Keratinocyte (primary cell): ENCODE results near the gene SRD5A2.

Source experiments
- EZH2 ChIP-seq: IDR thresholded peaks from one replicate; pipeline ENCODE4 v1.6.1; 2012; ENCODE audit warnings: inconsistent platforms, mild to moderate bottlenecking, low read length, moderate library complexity
- TF ChIP-seq, protein P1 (sequence below), 3 experiments: IDR thresholded peaks in 1 of 3; conservative IDR thresholded peaks in 1 of 3; optimal IDR thresholded peaks in 1 of 3; 2 replicates in 2 of 3; 3 replicates in 1 of 3; pipeline versions ENCODE3 to v1.5.1; 2011; ENCODE audit warnings: low read length in 3 of 3, mild to moderate bottlenecking in 3 of 3, moderate library complexity in 2 of 3, control low read depth in 1 of 3, inconsistent platforms in 1 of 3; ENCODE audit not compliant: insufficient read depth in 2 of 3; ENCODE audit errors: extremely low read depth in 1 of 3

DNA sequence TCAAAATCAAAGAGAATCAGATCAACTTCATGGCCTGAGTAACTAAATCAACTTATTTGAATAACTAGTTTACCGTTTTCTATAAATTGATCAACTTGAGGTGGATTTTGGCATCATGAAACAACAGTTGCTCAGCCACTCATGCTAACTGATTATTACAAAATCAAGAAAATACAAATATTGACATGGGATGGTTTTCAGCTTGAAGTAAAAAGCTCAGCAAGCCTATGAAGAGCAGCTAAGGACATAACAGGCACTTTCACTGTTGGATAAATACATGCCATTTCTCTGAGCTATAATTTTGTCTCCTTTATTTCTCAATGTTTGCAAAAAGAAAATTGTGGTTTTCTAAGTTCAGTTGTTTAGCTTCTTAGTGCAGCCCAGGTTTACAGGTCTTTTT is 18.9 kb downstream of the SRD5A2 start:
- TF ChIP-seq, protein P1, sequence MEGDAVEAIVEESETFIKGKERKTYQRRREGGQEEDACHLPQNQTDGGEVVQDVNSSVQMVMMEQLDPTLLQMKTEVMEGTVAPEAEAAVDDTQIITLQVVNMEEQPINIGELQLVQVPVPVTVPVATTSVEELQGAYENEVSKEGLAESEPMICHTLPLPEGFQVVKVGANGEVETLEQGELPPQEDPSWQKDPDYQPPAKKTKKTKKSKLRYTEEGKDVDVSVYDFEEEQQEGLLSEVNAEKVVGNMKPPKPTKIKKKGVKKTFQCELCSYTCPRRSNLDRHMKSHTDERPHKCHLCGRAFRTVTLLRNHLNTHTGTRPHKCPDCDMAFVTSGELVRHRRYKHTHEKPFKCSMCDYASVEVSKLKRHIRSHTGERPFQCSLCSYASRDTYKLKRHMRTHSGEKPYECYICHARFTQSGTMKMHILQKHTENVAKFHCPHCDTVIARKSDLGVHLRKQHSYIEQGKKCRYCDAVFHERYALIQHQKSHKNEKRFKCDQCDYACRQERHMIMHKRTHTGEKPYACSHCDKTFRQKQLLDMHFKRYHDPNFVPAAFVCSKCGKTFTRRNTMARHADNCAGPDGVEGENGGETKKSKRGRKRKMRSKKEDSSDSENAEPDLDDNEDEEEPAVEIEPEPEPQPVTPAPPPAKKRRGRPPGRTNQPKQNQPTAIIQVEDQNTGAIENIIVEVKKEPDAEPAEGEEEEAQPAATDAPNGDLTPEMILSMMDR (optimal IDR thresholded peaks at IDR 0.05 in 1 of 3, IDR thresholded peaks at IDR 0.05 in 1 of 3, conservative IDR thresholded peaks at IDR 0.05 in 1 of 3; ENCODE audit: extremely low read depth in 1 of 3, insufficient read depth in 2 of 3, low read length in 3 of 3): no peak
- no peak for TF ChIP-seq EZH2
